Right renal cortex interstitium (tissue), 3 donors: Measurements from ENCODE around the gene MTFR1L. TPM values are rescaled to one million over a fixed set of nuclear protein-coding genes. Genes with fewer than 3 reads are reported as not detected.
"Not testable (repeated sequence)": the region's sequence is repeated elsewhere in the genome, so short reads cannot be mapped to it uniquely, and the experiment has no call there.

ENCODE experiments used
- DNase-seq, 3 donors: peaks; one replicate each; pipeline ENCODE4 v3.0.0-alpha.2; 2013; ENCODE audit warnings: low read depth in 3 of 3, low spot score in 2 of 3
- polyA plus RNA-seq, 3 donors: library from polyadenylated mRNA; unstranded; fragments of 120-200 nt; gene quantifications; one replicate each; pipeline ENCODE4 v1.2.1, GENCODE V29; 2013; ENCODE audit not compliant: insufficient read length in 3 of 3

MTFR1L gene
- polyA plus RNA-seq, 3 donors, result 90.6 to 117 (median 98.1) TPM

- no peak for DNase-seq
Measured at GRCh38 chr1:25821112-25821476, 1.3 kb downstream of the MTFR1L start.

- DNase-seq, result no peak
Measured at GRCh38 chr1:25821630-25822091, 1.9 kb downstream of the MTFR1L start.

- no peak for DNase-seq
Measured at GRCh38 chr1:25825605-25826004, 5.9 kb downstream of the MTFR1L start.

DNA sequence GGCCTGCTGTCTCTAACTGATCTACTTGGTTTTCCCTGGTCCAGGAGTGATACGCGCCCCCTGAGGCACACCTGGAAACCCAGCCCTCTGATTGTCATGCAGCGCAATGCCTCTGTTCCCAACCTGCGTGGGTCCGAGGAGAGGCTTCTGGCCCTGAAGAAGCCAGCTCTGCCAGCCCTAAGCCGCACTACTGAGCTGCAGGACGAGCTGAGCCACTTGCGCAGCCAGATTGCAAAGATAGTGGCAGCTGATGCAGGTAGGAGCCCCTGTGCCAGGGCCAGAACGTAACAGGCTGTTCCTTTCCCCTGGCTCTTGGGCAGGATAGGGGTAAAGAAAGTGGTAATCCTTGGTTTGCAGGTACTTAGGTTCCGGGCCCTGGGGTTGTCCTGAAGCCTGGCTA lies 6.8 kb downstream of the MTFR1L start:
- DNase-seq, result no peak

DNA sequence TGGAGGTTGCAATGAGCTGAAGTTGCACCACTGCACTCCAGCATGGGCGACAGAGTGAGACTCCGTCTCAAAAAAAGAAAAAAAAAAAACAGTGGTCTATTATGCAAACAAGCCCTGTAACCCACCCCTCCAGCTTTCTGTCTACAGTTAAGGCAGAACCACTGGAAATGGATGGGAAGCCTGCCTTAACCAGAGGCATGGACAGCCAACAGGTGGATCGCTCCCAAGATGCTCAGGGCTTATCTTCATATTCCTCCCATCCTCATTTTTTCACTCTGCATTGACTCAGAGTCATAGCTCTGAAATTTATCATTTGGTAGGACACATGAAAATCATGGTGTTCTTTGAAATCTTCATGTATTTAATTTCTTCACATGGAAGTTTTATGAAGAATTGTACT lies 8.7 kb downstream of the MTFR1L start:
- no peak for DNase-seq

DNA sequence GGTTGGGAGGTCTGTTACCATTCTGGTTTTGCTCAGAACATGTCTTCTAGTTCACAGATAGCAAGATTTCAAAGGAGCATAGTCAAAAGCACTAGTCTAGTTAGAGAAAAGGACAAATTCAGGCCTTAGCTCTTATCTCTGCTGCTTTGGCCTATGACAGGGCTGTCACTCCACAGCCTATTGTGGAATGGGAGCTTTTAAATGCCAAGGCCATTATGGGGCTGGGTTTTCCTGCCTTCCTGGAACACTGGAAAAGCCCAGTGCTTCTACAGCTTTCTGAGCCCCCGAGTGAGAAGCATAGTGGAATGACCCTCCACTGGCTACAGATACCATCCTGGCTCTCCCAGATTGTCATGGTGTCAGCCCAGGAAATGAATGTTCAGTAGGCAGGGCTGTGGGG lies 9.3 kb downstream of the MTFR1L start:
- DNase-seq, result no peak

GRCh38 chr1:25831569-25832196 lies 11.9 kb downstream of the MTFR1L start:
- DNase-seq, result no peak

DNA sequence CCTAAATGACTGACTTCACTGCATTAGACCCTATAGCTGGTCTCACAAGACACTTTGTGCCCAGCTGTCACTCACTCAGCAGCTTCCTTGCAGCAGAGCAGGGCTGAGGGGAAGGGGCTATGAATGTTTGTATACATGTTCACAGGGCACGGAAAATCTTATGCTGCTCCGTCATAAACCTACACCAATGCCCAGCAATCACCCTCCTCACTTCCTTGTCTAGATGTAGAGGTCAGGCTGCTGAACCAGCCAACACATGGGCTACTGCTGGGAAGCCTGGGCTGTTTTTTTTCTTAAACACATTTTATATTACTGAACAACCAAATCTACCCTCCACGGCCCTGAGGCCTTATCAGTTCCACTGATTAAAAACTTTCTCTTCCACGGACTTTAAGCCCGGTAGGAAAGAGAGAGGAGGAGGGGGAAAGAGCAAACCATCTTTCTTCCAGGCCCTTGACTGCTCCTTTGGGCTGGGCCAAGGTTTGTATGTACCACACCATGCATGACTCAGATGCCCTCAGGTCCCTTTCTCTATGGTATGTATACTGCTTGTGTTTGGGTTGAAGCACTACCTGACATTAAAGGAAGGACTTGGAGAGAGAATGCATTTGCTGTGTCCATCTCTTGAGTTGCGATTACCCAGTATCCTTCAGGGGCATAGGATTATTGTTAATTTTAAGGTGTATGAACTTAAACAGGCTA lies 12.7 kb downstream of the MTFR1L start:
- DNase-seq, result no peak

DNA sequence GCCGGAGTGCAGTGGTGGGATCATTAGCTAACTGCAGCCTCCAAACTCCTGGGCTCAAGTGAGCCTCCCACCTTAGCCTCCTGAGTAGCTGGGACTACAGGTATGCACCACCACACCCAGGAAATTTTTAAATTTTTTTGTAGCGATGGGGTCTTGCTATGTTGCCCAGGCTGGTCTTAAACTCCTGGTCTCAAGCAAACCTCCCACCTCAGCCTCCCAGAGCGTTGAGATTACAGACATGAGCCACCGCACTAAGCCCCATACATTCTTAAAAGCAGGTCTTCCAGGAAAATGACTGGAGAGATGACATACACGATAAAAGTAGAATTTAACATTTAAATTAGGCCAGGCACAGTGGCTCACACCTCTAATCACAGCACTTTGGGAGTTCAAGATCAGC lies 13.4 kb downstream of the MTFR1L start:
- DNase-seq, result no peak

DNA sequence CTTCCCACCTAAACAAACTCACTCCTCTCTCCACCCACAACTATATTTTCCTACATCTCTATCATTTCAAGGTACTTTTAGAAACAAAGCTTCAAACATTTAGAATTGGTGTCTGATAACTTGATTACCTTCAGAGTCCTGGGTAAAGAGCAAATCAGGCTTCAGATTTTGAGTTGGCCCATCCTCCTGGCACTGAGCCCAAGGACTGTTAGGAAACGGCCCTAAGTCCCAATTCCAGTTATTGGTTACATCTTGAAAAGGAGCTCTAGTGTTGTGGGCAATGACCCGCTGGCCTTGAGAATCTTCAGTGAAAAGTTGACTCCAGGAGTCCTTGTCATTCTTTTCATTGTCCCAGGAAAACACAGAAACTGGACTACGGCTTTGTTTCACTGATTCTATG lies 15.1 kb downstream of the MTFR1L start:
- no peak for DNase-seq

- no peak for DNase-seq
Measured at GRCh38 chr1:25836695-25837094, 16.9 kb downstream of the MTFR1L start.

- DNase-seq, result no peak
Measured at GRCh38 chr1:25837262-25837875, 17.6 kb downstream of the MTFR1L start.

- DNase-seq, result not testable (repeated sequence)
Measured at GRCh38 chr1:25839808-25840207, 20.1 kb downstream of the MTFR1L start.

DNA sequence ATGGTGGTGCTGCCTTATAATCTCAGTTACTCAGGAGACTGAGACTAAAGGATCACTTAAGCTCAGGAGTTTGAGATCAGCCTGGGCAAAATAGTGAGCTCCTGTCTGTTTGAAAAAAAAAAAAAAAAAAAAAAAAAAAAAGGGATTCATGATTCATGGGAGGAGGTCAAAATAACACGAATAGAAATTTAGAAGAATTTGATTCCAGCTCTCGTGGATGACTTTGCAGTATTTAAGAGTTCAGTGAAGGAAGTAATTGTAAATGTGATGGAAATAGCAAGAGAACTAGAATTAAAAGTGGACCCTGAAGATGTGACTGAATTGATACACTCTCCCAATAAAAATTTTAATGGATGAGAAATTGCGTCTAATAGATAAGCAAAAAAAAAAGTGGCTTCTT lies 23.7 kb downstream of the MTFR1L start:
- DNase-seq, result no peak

- DNase-seq, result no peak
Measured at GRCh38 chr1:25844536-25845337, 25.0 kb downstream of the MTFR1L start.

DNA sequence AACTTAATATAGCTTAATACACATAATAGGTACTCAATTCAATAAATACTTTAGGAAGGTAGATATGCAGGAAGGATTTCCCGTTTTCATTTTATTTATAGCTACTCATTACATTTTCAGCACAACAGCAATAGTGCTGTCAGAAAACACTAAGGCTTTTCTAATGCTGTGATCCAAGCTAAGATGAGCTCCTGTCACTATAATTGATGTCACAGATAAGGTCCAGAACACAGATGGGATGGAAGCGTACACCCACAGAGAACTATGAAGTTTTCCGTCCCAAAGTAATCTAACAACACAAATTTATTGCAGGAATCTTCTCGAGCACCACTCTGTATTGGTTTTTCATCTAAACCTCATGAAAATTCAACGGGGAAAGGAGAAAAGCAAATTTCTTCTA lies 25.9 kb downstream of the MTFR1L start:
- DNase-seq, result no peak

DNA sequence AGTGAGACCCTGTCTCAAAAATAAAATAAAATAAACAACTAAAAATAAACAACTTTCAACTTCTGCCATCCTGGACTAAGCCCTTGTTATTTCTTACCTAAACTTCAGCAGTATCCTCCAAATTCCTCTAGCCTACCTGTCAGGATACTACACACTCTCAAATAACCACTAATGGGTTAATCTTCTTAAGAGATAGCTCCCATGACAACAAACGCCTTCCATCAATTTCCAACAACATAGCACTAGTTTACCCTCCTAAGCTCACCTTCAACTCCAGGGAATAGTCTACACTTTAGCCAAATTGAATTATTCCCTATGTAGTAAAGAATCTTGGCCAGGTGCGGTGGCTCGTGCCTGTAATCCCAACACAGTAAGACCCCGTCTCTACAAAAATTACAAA lies 28.2 kb downstream of the MTFR1L start:
- no peak for DNase-seq

- DNase-seq, result no peak
Measured at GRCh38 chr1:25848531-25848930, 28.8 kb downstream of the MTFR1L start.

- DNase-seq, result no peak
Measured at GRCh38 chr1:25854554-25854953, 34.8 kb downstream of the MTFR1L start.

DNA sequence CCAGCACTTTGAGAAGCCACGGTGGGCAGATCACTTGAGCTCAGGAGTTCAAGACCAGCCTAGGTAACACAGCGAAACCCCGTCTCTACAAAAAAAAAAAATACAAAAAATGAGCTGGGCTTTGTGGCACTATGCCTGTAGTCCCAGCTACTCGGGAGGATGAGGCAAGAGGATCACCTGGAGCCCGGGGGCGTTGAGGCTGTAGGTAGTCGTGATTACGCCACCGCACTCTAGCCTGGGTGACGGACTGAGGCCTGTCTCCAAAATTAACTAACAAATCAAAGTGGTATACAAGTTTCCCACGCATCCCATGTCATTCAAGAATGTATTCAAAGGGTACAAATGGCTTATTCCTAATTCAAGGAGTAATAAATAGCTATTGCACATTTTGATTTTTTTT lies 37.1 kb downstream of the MTFR1L start:
- DNase-seq, result no peak

GRCh38 chr1:25858494-25858893 lies 38.7 kb downstream of the MTFR1L start:
- DNase-seq, result no peak
